ENCODE data around the gene PRSS22.
"Not testable (repeated sequence)": the region's sequence is repeated elsewhere in the genome, so short reads cannot be mapped to it uniquely, and the experiment has no call there.

The PRSS22 gene

GRCh38 chr16:2857451-2858244 lies at the start of gene PRSS22:
Gene PRSS22, minus strand, starts transcription at chr16:2858170. Its CDS starts 66 bp downstream, at chr16:2858104.
- DNase-seq = no peak

- DNase-seq = not testable (repeated sequence)
Measured at GRCh38 chr16:2907084-2907753, 49.2 kb upstream of the PRSS22 start.

- DNase-seq = no peak
Measured at GRCh38 chr16:2905988-2906387, 48.0 kb upstream of the PRSS22 start.

DNA sequence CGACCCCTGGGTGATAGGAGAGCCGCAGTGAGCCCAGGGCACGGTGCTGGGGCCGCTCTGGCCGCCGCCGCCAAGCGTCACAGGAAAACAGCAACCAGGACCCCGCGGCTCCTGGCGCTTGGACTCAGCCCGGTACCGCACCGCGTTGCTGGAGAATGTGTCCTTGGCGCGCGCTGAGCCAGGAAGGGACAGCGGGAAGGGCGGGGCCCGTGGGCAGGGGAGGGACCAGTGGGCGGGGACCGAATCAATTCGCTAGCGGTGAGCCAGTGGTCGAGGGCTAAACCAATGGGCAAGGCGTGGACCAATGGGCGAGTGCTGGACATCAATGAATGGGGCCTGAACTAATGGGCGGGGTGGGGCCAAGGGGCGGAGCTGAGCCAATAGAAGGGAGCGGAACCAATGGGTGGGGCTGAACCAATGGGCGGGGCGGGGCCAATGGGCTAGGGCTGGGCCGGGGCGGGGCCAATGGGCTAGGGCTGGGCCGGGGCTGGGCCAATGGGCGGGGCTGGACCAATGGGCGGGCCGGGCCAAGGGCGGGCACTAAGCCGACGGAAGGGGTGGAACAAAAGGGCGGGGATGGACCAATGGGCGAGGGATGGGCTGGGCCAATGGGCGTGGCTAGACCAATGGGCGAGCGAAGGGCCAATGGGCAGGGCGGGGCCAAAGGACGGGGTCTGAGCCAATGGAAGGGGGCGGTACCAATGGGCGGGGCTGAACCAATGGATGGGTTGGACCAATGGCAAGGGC lies 47.4 kb upstream of the PRSS22 start:
- peak; percentile 100 for DNase-seq

GRCh38 chr16:2904922-2905240 lies 46.9 kb upstream of the PRSS22 start:
- no peak for DNase-seq

GRCh38 chr16:2904100-2904921 lies 46.3 kb upstream of the PRSS22 start:
- peak; percentile 48 for DNase-seq

DNA sequence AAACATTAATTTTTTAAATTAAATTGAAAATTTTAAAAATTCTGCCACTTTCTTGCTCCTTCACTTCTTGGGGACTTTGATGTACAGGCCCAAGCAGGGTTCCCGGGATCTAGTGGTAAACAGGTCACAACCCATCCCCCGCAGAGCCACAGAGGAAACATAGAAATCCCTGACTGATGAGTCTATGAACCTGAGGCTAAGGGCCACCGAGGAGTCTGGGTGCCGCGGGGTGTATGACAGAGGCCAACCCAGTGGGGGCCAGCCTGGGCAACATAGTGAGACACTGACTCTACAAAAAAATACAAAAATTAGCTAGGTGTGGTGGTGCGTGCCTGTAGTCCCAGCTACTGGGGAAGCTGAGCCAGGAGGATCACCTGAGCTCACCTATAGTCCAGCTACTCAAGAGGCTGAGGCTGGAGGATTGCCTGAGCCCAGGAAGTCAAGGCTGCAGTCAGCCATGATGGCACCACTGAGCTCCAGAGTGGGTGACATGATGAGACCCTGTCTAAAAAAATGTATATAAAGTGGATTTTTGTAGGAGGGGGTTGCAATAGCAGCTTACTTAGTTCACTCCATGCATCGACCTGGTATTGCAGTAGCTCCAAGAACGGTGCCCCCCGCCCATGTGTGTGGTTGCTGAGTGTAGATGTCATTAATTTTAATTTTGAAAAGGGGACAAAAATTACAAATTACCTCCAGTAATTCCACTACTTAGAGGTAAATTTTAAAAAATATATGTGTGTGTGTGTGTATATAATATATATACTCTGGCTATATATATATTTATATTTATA lies 44.6 kb upstream of the PRSS22 start:
- DNase-seq = no peak

DNA sequence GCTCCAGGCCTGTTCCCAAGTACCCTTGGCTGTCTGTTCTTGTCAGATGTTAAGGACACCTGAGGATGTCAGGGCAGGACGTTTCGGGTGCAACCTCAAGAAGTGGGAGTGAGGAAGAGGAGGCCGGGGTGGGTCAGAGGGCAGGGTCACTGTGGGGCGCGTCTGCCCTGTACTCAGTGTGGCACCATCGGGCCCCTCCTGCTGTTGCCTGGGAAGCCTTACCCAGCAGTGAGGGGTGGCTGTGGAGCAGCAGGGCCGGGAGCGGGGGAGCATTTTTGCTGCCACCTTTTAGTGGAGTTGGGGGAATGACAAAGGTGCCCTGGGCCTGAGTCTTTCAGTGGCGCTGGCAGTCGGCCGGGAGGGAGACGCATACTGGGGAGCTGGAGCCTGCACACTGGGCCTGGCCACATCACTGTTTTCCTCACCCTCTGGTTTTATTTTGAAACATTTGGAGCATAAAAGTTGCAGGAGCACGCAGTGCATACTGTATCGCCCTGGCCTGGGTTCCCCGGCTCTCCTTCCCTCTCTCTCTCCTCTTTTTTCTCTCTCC lies 42.6 kb upstream of the PRSS22 start:
- no peak for DNase-seq

DNA sequence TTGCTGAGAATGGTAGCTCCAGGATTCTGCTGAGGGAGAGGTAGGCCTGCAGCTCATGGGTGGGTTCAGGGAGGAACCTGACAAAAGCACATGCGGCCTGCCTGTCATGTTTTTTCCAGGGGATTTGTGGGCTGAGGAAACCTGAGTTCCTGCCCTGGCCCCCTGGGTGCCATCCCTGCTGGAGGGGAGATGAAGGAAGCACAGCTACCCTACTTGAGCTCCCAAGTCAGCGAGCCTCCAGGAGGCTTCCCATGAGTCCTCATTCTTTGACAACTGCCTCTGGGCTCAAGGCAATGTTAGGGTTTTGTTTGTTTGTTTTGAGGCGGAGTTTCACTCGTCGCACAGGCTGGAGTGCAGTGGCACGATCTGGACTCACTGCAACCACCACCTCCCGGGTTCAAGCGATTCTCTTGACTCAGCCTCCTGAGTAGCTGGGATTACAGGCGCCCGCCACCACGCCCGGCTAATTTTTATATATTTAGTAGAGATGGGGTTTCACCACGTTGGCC lies 41.6 kb upstream of the PRSS22 start:
- no peak for DNase-seq

DNA sequence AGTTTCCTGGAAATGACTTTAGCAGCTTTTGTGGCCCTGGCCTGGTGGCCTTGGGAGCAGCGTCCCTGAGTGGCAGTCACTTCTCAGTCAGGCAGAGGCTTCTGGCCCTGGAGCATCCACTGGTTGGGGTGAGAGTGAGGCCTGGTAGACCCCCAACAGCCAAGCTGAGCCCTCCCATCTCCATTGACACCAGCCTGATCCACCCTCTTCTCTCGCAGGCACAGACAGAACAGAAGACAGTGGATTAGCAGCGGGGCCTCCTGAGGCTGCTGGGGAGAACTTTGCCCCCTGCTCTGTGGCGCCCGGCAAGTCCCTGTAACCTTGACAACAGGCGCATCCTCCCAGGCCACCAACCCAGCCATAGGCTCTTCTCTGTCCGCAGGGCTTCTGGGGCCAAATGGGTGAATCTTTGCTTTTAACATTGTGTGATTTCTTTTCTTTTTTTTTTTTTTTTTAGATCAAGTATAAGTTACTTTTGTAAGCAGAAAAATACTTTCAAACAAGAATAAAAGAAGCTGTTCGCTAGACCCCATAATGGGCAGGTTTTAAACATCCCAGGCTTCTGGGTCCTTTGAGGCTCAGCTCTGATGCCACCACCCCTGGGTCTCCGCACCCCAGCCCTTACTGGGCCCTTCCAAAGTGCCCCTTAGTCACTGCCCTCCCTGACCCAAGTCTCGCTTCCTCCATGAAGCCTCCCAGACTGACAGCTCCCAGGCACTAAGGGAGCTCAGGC lies 41.0 kb upstream of the PRSS22 start:
- no peak for DNase-seq

DNA sequence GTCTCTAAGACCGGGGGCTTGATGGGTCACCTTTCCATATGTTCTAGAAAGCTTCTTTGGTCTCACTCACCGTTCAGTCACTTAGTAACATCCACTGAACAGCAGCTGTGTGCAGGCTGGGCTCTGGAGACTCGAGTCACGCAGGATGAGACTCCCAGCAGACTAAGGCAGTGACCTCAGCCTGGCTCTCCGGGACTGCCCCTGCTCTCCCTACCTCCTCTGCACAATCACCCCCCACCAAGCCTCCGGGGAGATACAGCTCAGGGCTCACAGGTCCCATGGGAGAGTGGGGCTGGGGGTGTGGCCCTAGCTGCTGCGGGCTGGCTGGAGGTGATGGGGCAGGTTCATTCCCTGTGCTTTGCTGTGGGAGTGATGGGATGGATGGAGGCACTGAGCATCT lies 39.1 kb upstream of the PRSS22 start:
- no peak for DNase-seq

- no peak for DNase-seq
Measured at GRCh38 chr16:2896480-2897010, 38.6 kb upstream of the PRSS22 start.

GRCh38 chr16:2895813-2896212 lies 37.8 kb upstream of the PRSS22 start:
- DNase-seq = no peak

DNA sequence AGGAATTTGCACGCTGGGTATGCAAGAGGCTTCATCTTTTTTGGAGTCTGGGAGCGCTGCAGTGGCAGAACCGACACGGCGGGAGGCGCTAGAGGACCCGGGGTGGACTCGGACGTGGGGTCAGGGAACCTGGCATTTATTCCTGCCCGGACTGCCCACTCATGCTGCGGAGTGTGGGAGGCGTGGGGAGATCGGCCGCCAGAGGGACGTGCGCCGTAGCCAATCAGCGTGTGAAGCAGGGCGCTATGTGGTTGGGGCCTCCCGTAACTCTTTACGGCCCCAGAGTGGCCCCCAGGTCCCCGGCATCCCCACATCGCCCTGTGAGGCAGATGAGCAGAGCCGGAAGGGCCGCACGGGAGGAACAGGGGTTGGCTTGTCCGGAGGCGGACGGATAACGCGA lies 36.3 kb upstream of the PRSS22 start:
- no peak for DNase-seq

- no peak for DNase-seq
Measured at GRCh38 chr16:2884041-2884451, 26.1 kb upstream of the PRSS22 start.

DNA sequence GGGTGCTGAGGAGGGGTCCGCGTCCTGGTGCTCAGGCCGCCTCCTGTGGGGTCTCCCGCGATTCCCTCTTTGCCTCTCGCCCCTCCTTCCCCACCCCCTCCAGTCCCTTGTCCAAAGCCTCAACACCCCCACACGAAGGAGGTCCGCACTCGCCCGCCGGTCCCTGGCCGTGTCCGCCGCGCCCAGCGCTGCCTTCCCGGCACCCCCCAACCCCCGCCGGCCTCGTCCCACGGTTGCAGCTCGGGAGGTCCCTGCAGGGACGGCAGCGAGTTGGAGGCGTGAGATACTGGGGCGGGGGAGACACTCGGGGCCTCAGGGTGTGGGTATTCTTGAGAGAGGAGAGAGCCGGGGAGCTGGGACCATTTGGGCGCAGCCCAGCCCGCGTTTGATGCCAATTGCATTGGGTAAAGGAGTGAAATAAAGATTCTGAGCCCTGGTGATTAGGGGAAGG lies 25.5 kb upstream of the PRSS22 start:
- DNase-seq = no peak

DNA sequence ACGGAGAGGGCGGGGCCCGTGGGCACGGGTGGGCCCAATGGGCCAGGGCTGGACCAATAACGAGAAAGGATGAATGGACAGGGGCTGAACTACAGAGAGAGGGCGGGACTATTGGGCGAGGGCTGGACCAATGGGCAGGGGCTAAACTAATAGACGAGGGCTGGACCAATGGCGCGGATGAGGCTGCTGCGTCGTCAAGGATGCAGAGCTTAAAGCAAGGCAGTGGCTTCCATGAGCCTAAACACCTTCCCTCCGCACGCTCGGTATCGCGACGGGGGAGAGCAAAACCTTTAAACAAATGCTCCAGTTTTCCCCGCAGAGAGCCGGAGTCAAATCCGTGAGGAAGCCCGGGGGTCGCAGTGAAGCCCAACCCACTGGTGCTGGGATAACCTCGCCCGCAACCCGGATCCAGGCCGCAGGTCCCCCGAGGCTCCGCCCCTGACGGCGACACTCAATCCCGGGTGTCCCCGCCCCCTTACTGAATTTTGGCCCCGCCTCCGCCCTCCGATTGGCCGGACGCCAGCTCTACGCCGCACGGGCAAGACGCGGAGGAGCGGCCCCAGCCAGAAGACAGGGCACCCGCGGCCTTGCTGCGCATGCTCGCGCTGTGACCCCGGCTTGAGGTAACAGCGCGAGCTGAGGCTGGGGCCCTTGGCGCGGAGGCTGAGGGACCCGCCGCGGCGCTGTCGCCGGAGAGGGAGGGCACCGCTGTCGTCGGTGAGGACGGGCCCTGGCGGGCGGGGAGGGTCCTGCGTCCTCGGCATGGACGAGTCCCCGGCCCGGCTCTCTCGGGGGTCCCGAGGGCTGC lies 24.9 kb upstream of the PRSS22 start, which contains the start of gene FLYWCH2:
FLYWCH2 (plus strand) TSS at position 566 of the 808 bp plus-strand sequence. CDS start 13,235 bp downstream, outside the sequence.
- peak; percentile 99 for DNase-seq

GRCh38 chr16:2881783-2882649 lies 24.0 kb upstream of the PRSS22 start:
- no peak for DNase-seq

Data from NCI-H187 treated with DMSO at 0.1 percent for 48 hours (cell line).